GM18498 (cell line): ENCODE measurements around the gene GPA33.
A peak's percentile ranks its signal among the peaks of the same experiment; 100 is the strongest.
"Not testable (repeated sequence)": the region's sequence is repeated elsewhere in the genome, so short reads cannot be mapped to it uniquely, and the experiment has no call there.

Experiments used
- ATAC-seq: cut with Tn5 transposase; IDR thresholded peaks from one replicate; pipeline ENCODE4 v1.9.1; 2021; ENCODE audit warnings: mild to moderate bottlenecking, moderate library complexity; ENCODE audit not compliant: unreplicated experiment

The GPA33 gene

GRCh38 chr1:167059045-167059808 is 30.9 kb downstream of the GPA33 start:
- no peak for ATAC-seq

DNA sequence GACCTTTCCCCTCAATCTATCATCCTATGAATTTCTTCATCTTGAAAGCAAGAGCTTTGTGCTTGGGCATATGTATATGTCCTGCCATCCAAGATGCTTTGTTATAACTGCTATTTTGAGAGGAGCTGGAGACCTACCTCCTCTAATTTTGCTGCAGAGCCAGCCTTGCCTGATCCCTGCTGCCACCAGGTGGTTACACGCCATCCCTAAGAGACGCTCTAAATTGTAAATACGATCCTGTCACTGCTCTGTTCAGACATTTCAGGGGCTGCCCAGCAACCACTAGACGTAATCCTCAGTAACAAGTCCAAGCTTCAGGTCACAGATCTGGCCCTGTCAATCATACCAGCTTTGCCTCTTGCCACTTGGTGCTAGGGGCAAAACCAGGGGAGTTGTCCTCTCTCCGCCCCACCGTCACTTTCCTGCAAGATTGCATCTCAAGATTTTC is 32.9 kb downstream of the GPA33 start:
- no peak for ATAC-seq

DNA sequence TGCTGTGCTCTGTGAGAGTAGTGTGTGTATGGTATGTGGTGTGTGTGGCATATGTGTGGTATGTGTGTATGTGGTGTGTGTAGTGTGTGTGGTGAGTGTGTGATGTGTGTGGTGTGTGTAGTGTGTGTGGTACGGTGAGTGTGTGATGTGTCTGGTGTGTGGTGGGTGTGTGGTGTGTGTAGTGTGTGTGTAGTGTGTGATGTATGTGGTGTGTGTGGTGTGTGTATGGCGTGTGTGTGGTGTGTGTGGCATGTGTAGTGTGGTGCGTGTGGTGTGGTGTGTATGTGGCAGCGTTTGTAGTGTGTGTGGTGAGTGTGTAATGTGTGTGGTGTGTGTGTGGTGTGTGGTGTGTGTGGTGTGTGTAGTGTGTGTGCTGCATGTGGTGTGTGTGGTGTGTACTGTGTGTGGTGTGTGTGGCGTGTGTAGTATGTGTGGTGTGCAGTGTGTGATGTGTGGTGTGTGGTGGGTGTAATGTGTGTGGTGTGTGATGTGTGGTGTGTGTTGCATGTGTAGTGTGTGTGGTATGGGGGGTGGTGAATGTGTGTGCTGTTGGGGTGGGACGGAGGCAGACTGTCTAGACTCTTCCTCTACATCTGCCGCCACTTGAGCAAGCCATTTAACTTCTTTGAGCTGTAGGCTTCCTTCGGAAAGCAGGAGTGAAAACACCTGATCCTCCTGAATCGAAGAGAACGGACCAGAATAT is 33.5 kb downstream of the GPA33 start:
- ATAC-seq: no peak

DNA sequence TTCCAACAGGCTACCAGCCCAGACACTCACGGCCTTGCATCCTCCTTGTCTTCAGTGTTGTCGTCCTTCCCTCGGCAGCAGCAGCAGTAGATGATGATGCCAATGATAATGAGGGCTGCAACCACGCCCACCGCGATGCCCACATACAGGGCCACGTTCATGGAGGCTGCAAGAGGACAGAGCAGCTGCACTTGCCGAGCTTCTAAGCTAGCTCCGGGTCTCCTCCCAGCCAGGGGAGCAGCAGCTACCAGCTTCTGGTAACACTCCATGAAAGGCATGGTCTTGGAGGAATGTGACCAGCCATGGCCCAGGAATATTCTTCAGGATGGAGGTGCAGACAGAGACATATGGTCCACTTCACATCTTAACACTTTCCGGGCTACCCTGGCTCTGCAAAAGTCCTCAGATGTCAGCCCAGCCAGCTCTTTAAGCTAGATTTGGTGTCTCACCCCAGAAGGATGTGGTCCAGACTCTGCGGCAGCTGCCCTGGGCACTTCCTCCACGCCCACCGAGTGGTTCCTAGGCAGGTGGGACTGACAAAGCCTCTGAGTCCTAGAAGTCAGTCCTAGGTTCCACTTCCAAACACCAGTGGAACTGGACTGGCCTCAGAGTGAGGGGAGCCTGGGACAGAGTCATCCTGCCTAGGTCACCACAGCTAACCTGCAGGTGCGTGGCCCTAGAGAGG is 35.1 kb downstream of the GPA33 start:
- no peak for ATAC-seq

DNA sequence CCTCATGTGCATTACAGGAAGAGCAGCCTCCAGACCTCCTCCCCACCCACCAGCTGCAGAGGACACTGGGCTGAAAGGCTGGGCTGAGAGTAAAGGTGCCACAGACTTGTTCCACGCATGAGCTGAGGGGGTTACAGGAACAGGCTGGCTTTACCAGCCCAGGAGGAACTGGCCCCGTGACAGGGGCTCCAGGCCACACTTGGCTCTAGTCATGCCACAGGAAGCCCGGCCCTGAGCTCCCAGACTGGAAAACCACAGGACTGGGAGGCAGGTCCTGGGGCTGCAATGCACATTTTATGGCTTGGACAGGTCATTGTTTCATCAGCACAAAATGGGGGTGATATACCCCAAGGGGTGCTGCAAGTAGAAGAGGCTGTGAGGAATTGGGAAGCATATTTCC is 35.6 kb downstream of the GPA33 start:
- ATAC-seq: no peak

- ATAC-seq: no peak
Observed at GRCh38 chr1:167052389-167052788, 37.8 kb downstream of the GPA33 start.

- ATAC-seq: no peak
Observed at GRCh38 chr1:167051907-167052306, 38.3 kb downstream of the GPA33 start.

- peak; percentile 100 for ATAC-seq
Observed at GRCh38 chr1:167043752-167044488, 46.3 kb downstream of the GPA33 start.

DNA sequence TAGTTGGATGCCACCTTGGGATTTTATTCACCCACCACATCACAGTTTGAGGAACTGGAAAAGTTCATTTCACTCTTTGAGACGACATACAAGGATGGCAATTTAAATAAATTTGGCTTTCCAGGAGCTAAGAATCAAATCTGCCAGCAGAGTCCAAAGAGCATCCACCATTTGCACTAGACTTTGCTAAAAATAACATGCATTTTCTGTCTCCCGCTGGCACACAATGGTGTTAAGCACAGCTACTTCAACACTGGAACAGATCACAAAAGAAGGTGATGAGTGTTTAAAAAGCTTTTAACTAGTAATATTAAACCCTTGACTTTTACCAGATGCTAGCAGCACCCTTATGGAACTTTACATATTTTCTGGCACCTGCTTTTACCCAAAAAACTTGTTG is 56.5 kb downstream of the GPA33 start:
- no peak for ATAC-seq

DNA sequence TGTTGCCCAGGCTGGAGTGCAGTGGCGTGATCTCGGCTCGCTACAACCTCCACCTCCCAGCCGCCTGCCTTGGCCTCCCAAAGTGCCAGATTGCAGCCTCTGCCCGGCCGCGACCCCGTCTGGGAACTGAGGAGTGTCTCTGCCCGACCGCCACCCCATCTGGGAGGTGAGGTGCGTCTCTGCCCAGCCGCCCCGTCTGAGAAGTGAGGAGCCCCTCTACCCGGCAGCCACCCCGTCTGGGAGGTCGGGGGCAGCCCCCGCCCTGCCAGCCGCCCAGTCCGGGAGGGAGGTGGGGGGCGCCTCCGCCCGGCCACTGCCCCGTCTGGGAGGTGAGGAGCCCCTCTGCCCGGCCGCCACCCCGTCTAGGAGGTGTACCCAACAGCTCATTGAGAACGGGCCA is 60.6 kb downstream of the GPA33 start:
- not testable (repeated sequence) for ATAC-seq

DNA sequence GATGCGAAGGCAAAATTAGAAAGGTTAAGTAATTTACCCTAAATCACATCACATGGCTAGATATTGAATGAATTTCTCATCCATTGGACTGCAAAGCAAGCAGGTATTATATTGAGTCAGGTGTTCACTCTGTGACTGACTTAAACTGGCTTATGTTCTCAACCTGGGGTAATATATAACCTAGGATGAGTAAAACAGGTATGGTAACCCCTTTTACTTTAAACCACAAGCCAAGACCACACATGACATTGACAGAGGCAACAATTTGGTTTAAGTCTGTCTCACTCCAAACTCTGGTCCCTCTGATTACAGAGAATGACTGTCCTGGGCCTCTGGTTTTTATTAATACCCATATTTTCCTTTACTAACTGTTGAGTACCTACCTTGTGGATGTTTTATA is 67.8 kb downstream of the GPA33 start:
- no peak for ATAC-seq

GRCh38 chr1:167016100-167016750 is 74.0 kb downstream of the GPA33 start:
- ATAC-seq: no peak

- ATAC-seq: no peak
Observed at GRCh38 chr1:167013108-167013929, 76.9 kb downstream of the GPA33 start.

- no peak for ATAC-seq
Observed at GRCh38 chr1:167012570-167012969, 77.6 kb downstream of the GPA33 start.

DNA sequence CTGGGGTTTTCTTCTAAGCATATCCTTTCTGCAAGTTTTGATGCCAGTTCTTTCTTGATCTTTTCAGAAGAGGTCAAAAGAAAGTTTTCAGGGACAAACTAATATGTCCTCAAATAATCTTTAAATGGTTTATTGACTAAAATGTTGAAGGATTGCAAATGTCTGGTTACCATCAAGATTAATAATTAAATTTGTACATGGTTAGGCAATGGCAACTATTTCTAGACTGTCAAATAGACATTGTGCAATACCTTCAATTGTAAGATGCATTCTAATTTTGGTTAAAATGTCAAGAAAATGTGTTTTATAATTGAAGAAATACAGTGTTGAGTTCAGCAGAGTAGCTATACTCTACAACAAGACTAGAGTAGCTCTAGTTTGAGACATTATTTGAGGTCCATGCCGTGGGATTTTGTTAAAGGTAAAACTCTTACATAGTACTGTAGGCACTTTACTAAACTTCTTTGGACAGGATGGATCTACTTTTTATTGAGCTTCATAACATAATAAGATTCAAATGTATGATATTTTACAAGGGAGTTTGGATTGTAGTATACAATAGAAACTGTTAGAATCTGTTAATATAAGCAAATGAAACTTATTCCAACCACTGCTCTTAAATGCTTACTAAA is 78.5 kb downstream of the GPA33 start:
- ATAC-seq: no peak

- ATAC-seq: no peak
Observed at GRCh38 chr1:167003711-167004110, 86.5 kb downstream of the GPA33 start.
